Neural cell (in vitro differentiated cells): Measurements from ENCODE around the gene PDE9A. TPM values are rescaled to one million over a fixed set of nuclear protein-coding genes. Genes with fewer than 3 reads are reported as not detected.

ENCODE experiments used
- H2AFZ ChIP-seq: fragments of 200-600, 300-800 bp; sonication (generic), shearing (Covaris generic); 2 replicates; pipeline ENCODE4 v1.6.0; 2014; ENCODE audit warnings: low read depth, mild to moderate bottlenecking, antibody characterized with exemption, low read length, moderate library complexity
- H3F3A ChIP-seq: fragments of 200-600 bp; shearing (Covaris generic); 2 replicates; pipeline ENCODE4 v1.6.1; 2016; ENCODE audit warnings: mild to moderate bottlenecking, moderate library complexity, mixed read lengths, antibody characterized with exemption, low read length; ENCODE audit not compliant: insufficient read depth, poor library complexity, severe bottlenecking
- H3K27ac ChIP-seq: fragments of 200-600, 300-800 bp; sonication (generic), shearing (Covaris generic); 2 replicates; pipeline ENCODE4 v1.5.1; 2014; ENCODE audit warnings: mild to moderate bottlenecking, low read length, moderate library complexity
- H3K27me3 ChIP-seq: fragments of 300-800, 200-600 bp; sonication (generic), shearing (Covaris generic); 2 replicates; pipeline ENCODE4 v1.6.0; 2014; ENCODE audit warnings: mild to moderate bottlenecking, low read depth, low read length, moderate library complexity; ENCODE audit not compliant: insufficient read depth
- H3K36me3 ChIP-seq: fragments of 300-800, 200-600 bp; sonication (generic), shearing (Covaris generic); 2 replicates; pipeline ENCODE4 v1.5.1; 2014; ENCODE audit warnings: mild to moderate bottlenecking, antibody characterized with exemption, low read length, moderate library complexity; ENCODE audit not compliant: insufficient read depth
- H3K4me2 ChIP-seq: fragments of 300-800, 200-600 bp; sonication (generic), shearing (Covaris generic); 2 replicates; pipeline ENCODE4 v1.6.0; 2014; ENCODE audit warnings: mild to moderate bottlenecking, low read length
- H3K4me3 ChIP-seq: fragments of 300-800, 200-600 bp; sonication (generic), shearing (Covaris generic); 2 replicates; pipeline ENCODE4 v1.5.1; 2014; ENCODE audit warnings: mild to moderate bottlenecking, low read length, moderate library complexity
- H3K79me2 ChIP-seq: fragments of 200-600 bp; shearing (Covaris generic); replicated peaks from 2 replicates; pipeline ENCODE4 v1.6.0; 2014; ENCODE audit warnings: mild to moderate bottlenecking, low read length, moderate library complexity; ENCODE audit not compliant: insufficient read depth
- H3K9ac ChIP-seq: fragments of 300-800, 200-600 bp; sonication (generic), shearing (Covaris generic); 2 replicates; pipeline ENCODE4 v1.6.1; 2016; ENCODE audit warnings: mild to moderate bottlenecking, low read length, mixed read lengths
- H3K9me2 ChIP-seq: fragments of 200-600 bp; shearing (Covaris generic); 2 replicates; pipeline ENCODE4 v1.6.1; 2016; ENCODE audit warnings: mild to moderate bottlenecking, low read length, mixed read lengths; ENCODE audit not compliant: insufficient read depth
- H3K9me3 ChIP-seq: fragments of 200-600, 300-800 bp; sonication (generic), shearing (Covaris generic); 2 replicates; pipeline ENCODE4 v1.6.1; 2016; ENCODE audit warnings: mild to moderate bottlenecking, mixed run types, low read length, moderate library complexity, mixed read lengths
- H4K20me1 ChIP-seq: fragments of 200-600 bp; shearing (Covaris generic); 2 replicates; pipeline ENCODE4 v1.6.1; 2016; ENCODE audit warnings: mild to moderate bottlenecking, mixed run types; ENCODE audit not compliant: insufficient read depth
- EP300 ChIP-seq: fragments of 450-650 bp; conservative IDR thresholded peaks from 2 replicates; pipeline ENCODE4 v1.6.1; 2014; ENCODE audit warnings: antibody characterized with exemption, mild to moderate bottlenecking, moderate library complexity; ENCODE audit not compliant: poor library complexity, severe bottlenecking
- EZH2 ChIP-seq: fragments of 200-600, 300-800 bp; shearing (Covaris generic), sonication (generic); IDR thresholded peaks from 2 replicates; pipeline ENCODE4 v1.6.1; 2014; ENCODE audit warnings: antibody characterized with exemption, low read length, borderline replicate concordance, mild to moderate bottlenecking; ENCODE audit not compliant: insufficient read depth, poor library complexity, severe bottlenecking
- MXI1 ChIP-seq: fragments of 450-650 bp; conservative IDR thresholded peaks from 2 replicates; pipeline ENCODE4 v1.6.1; 2014; ENCODE audit warnings: antibody characterized with exemption, mild to moderate bottlenecking; ENCODE audit not compliant: poor library complexity, severe bottlenecking
- POLR2AphosphoS5 ChIP-seq: IDR thresholded peaks from 2 replicates; pipeline ENCODE4 v1.6.1; 2012
- RAD21 ChIP-seq: fragments of 450-650 bp; conservative IDR thresholded peaks from 2 replicates; pipeline ENCODE4 v1.6.1; 2014; ENCODE audit warnings: antibody characterized with exemption, mild to moderate bottlenecking, moderate library complexity
- SMC3 ChIP-seq: fragments of 450-650 bp; conservative IDR thresholded peaks from 2 replicates; pipeline ENCODE4 v1.6.1; 2014; ENCODE audit warnings: antibody characterized with exemption, mild to moderate bottlenecking, moderate library complexity; ENCODE audit not compliant: poor library complexity
- TAF1 ChIP-seq: IDR thresholded peaks from 2 replicates; pipeline ENCODE4 v1.6.1; 2012; ENCODE audit warnings: low read depth
- polyA plus RNA-seq: library from polyadenylated mRNA; depleted of rRNA; stranded (reverse); fragments of >200 nt; gene quantifications from 2 replicates; pipeline ENCODE4 v1.2.3, GENCODE V29; 2014
- TF ChIP-seq, protein P1 (sequence below): IDR thresholded peaks from 2 replicates; pipeline ENCODE4 v1.6.1; 2012; ENCODE audit warnings: borderline replicate concordance
- TF ChIP-seq, protein P2 (sequence below): fragments of 450-650 bp; IDR thresholded peaks from 2 replicates; pipeline ENCODE4 v1.5.1; 2014; ENCODE audit warnings: antibody characterized with exemption, mild to moderate bottlenecking, moderate library complexity; ENCODE audit not compliant: poor library complexity, severe bottlenecking

Gene PDE9A
- polyA plus RNA-seq, 1 donor from 2014 or later, result 32.2 TPM

GRCh38 chr21:42648606-42649005 is 4.8 kb upstream of the PDE9A start:
- no peaks in the 10 kb centered on the region for H3K27me3 ChIP-seq
- no peak overlapping the region for H3K4me3 ChIP-seq
- H3K36me3 ChIP-seq, result no peaks in the 10 kb centered on the region
- TF ChIP-seq RAD21, result no peak
- no peak for TF ChIP-seq TAF1
- TF ChIP-seq POLR2AphosphoS5, result no peak
- TF ChIP-seq, protein P1, sequence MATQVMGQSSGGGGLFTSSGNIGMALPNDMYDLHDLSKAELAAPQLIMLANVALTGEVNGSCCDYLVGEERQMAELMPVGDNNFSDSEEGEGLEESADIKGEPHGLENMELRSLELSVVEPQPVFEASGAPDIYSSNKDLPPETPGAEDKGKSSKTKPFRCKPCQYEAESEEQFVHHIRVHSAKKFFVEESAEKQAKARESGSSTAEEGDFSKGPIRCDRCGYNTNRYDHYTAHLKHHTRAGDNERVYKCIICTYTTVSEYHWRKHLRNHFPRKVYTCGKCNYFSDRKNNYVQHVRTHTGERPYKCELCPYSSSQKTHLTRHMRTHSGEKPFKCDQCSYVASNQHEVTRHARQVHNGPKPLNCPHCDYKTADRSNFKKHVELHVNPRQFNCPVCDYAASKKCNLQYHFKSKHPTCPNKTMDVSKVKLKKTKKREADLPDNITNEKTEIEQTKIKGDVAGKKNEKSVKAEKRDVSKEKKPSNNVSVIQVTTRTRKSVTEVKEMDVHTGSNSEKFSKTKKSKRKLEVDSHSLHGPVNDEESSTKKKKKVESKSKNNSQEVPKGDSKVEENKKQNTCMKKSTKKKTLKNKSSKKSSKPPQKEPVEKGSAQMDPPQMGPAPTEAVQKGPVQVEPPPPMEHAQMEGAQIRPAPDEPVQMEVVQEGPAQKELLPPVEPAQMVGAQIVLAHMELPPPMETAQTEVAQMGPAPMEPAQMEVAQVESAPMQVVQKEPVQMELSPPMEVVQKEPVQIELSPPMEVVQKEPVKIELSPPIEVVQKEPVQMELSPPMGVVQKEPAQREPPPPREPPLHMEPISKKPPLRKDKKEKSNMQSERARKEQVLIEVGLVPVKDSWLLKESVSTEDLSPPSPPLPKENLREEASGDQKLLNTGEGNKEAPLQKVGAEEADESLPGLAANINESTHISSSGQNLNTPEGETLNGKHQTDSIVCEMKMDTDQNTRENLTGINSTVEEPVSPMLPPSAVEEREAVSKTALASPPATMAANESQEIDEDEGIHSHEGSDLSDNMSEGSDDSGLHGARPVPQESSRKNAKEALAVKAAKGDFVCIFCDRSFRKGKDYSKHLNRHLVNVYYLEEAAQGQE, result no peak
- TF ChIP-seq SMC3, result no peak
- TF ChIP-seq EP300, result no peak
- H3K9me3 ChIP-seq, result no peaks in the 10 kb centered on the region
- no peaks in the 10 kb centered on the region for H3K79me2 ChIP-seq
- H4K20me1 ChIP-seq, result no peaks in the 10 kb centered on the region
- no peaks in the 10 kb centered on the region for H3K9me2 ChIP-seq
- H3K9ac ChIP-seq, result no peak overlapping the region
- H3F3A ChIP-seq, result no peaks in the 10 kb centered on the region
- H3K4me2 ChIP-seq, result no peak overlapping the region
- no peak overlapping the region for H2AFZ ChIP-seq
- H3K27ac ChIP-seq, result no peak overlapping the region

- Histone ChIP-seq H3K4me3 (no peak overlapping the region), H3K9me2 (no peaks in the 10 kb centered on the region), H3K36me3 (no peaks in the 10 kb centered on the region), H3K4me2 (no peak overlapping the region), H3K9me3 (no peaks in the 10 kb centered on the region), H3K79me2 (peaks cover 3% of the 10 kb centered on the region), H3K27ac (no peak overlapping the region), H4K20me1 (no peaks in the 10 kb centered on the region), H3F3A (no peaks in the 10 kb centered on the region), H3K9ac (no peak overlapping the region), H3K27me3 (no peaks in the 10 kb centered on the region), H2AFZ (no peak overlapping the region)
- TF ChIP-seq, protein P2, sequence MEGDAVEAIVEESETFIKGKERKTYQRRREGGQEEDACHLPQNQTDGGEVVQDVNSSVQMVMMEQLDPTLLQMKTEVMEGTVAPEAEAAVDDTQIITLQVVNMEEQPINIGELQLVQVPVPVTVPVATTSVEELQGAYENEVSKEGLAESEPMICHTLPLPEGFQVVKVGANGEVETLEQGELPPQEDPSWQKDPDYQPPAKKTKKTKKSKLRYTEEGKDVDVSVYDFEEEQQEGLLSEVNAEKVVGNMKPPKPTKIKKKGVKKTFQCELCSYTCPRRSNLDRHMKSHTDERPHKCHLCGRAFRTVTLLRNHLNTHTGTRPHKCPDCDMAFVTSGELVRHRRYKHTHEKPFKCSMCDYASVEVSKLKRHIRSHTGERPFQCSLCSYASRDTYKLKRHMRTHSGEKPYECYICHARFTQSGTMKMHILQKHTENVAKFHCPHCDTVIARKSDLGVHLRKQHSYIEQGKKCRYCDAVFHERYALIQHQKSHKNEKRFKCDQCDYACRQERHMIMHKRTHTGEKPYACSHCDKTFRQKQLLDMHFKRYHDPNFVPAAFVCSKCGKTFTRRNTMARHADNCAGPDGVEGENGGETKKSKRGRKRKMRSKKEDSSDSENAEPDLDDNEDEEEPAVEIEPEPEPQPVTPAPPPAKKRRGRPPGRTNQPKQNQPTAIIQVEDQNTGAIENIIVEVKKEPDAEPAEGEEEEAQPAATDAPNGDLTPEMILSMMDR, result no peak
- TF ChIP-seq MXI1 (no peak), POLR2AphosphoS5 (no peak), TAF1 (no peak), EP300 (no peak), RAD21 (no peak), SMC3 (no peak), EZH2 (no peak)
- TF ChIP-seq, protein P1, result no peak
Observed at GRCh38 chr21:42649122-42650032, 4.0 kb upstream of the PDE9A start.
